GM21825 (cell line): ENCODE results near the gene SMC1B.
"Not testable (repeated sequence)": the region's sequence is repeated elsewhere in the genome, so short reads cannot be mapped to it uniquely, and the experiment has no call there.

Experiments used
- ATAC-seq: cut with Tn5 transposase; IDR thresholded peaks from one replicate; pipeline ENCODE4 v1.9.1; 2021; ENCODE audit warnings: mild to moderate bottlenecking, moderate library complexity; ENCODE audit not compliant: unreplicated experiment

The SMC1B gene

DNA sequence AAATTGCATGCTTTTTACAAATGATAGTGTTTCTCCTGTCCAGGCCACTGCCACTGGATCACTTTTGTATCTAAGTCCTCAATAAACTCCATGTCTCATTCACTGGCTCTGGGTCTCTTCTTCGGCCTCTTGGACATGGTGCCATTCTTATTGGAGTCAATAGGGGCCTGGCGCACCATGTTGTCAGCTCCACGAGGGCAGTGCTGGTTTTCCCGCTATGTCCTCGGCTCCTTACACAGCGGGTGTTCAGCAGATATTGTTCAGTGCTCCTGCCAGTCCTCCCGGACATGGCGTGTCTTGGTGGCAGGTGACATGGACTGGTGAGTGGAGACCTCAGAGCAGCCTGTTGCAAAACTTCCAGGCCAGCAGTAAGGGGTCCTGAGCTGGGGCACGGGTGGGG is 107.3 kb downstream of the SMC1B start:
- ATAC-seq = no peak

DNA sequence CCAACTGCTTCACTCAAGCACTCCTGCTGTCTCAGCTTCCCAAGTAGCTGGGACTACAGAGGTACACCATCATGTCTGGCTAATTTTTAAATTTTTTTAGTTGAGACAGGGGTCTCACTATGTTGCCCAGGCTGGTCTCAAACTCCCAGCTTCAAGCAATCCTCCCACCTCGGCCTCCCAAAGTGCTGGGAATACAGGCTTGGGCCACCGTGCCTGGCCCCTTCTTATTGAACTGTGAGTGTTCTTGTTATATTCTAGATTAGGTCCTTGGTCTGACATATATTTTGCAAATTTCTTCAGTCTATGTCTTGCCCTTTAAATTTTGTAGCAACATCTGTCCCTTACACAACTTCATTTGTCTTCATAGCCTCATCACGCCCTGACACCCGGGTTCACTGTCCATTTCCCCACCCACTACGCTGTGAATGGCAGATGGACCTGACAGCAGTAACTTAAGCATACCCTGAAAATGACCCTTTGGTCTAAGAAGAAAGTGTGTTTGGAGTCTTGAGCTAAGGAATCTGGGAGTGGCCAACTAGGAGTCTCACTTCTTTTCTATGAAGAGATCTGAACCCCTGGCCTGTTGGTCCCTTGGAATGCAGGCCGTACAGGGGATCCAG is 107.8 kb downstream of the SMC1B start:
- ATAC-seq = no peak

DNA sequence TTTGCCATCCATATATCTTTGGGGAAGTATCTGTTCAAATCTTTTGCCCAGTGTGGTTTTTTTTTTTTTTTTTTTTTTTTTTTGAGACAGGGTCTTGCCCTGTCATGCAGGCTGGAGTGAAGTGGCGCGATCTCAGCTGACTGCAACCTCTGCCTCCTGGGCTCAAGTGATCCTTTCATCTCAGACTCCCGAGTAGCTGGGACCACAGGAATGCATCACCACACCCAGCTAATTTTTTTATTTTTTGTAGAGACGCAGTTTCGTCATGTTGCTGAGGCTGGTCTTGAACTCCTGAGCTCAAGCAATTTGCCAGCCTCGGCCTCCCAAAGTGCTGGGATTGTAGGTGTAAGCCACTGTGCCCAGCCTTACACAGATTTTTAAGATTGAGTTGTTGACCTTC is 108.4 kb downstream of the SMC1B start:
- ATAC-seq = no peak

DNA sequence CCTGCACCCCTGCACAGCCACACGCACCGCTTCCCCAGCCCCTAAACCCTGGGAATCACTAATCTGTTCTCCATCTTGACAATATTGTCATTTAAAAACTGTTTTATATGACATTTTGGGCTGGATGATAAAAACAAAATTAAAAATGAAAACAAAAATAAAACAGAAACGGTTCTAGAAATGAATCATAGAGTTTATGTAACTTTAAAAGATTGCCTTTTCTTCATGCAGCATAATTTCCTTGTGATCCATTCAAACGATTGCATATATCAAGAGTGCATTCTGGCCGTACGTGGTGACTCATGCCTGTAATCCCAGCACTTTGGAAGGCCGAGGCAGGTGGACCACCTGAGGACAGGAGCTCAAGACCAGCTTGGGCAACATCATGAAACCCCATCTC is 110.2 kb downstream of the SMC1B start:
- no peak for ATAC-seq

DNA sequence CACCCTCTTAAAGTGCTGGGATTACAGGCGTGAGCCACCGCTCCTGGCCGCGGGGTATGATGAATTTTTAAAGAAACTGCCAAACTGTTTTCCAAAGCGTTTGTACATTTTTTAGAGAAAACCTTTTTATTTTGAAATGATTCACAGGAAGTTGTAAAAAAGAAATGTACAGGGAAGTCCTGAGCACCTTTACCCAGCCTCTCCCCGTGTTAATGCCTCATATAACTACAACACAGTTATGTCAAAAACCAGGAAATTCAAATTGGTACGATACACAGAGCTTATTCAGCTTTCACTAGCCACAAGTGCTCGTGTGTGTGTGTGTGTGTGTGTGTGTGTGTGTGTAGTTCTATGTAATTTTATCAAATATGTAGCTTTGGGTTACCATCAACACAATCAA is 110.6 kb downstream of the SMC1B start:
- ATAC-seq = no peak

DNA sequence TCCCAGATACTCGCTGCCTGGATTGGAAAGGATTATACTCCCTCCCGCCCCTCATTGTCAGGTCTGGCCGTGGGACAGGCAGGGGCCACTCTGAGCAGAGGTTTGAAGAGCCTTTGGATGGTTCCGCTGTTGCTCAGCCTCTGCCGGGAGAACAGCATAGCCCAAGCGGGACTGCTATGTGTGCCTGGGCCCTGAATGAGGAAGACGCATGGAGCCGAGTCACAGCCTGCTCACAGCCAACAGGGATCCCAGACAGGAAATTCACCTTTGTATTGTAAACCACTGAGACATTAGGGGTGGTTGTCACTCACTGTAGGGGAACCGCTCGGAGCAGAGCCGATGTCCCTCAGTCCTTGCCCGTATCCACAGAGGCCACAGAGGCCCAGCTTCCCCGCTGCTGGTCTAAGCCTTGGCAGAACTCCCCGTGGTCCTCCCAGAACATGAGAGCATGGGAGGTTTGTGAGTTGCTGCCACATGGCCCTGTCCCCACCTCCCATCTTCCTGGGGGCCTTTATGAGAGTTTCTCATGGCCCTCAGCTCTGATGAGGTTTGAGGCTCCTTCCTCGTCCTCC is 114.4 kb downstream of the SMC1B start:
- ATAC-seq = no peak

DNA sequence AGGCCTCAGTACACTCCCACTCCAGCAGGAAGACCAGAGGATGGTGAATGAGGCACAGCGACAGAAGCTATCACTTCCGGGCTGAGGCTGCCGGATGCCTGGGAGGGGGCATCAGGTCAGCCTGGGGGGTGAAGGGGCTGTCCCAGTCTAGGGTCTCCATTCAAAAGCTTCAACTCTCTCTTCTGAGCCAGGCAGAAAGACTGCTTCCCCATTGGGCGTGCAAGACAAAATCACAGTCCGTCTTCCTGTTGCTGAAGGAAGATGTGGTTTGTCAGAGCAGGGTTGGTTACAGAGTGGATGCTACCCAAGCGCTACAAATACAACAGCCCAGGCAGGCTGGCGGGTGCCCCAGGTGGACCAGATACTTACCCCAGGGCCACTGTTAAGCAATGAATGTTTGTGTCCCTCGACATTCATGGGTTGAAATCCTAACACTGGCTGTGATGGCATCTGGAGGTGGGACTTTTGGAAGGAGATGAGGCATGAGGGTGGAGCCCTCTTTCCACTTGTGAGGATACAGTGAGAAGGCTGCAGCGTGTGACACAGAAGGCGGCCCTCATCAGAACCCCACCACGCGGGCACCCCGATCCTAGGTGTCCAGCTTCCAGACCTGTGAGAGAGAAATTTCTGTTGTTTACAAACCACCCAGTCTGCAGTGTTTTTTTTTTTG is 116.6 kb downstream of the SMC1B start:
- no peak for ATAC-seq

DNA sequence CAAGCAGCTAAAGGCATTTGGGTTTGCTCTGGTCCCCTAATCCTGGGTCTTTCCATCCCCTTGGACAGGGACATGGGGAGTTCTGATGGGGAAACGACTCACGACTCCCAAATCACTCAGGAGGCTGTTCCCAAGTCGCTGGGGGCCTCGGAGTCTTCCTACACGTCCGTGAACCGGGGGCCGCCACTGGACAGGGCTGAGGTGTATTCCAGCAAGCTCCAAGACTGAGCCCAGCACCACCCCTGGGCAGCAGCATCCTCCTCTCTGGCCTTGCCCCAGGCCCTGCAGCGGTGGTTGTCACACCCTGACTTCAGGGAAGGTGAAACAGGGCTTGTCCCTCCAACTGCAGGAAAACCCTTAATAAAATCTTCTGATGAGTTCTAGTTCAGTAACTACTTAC is 117.9 kb downstream of the SMC1B start:
- no peak for ATAC-seq

DNA sequence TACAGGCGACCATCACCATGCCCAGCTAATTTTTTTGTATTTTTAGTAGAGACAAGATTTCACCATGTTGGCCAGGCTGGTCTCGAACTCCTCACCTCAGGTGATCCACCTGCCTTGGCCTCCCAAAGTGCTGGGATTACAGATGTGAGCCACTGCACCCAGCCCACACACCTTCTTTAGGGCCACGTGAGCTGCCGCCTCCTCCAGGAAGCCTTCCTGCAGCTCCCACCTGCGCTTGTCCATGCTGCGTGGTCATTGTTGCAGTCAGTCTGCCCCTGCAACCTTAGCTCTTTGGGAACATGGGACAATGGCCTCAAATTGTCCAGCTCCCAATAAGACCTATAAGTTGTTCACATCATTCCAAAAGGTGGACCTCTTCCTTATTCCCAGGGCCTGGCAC is 118.4 kb downstream of the SMC1B start:
- not testable (repeated sequence) for ATAC-seq
